GM23338 (cell line): ENCODE results near the gene SORCS2. TPM values are rescaled to one million over a fixed set of nuclear protein-coding genes. Genes with fewer than 3 reads are reported as not detected.

Source experiments
- ATAC-seq: fragments of 200-7000 bp; cut with Tn5 transposase; 3 replicates; pipeline ENCODE4 v1.9.1; 2020
- DNase-seq: peaks from one replicate; pipeline ENCODE4 v3.0.0-alpha.2; 2015; ENCODE audit warnings: low spot score
- H2AFZ ChIP-seq: fragments of 200-600 bp; sonication (generic); 2 replicates; pipeline ENCODE4 v1.8.0; 2016; ENCODE audit warnings: antibody characterized with exemption, mild to moderate bottlenecking, moderate library complexity
- H3F3A ChIP-seq: fragments of 200-600 bp; sonication (generic); replicated peaks from 2 replicates; pipeline ENCODE4 v1.8.0; 2017; ENCODE audit warnings: antibody characterized with exemption, mixed run types, low read depth
- H3K27ac ChIP-seq: fragments of 200-600 bp; sonication (generic); 2 replicates; pipeline ENCODE4 v1.6.1; 2016; ENCODE audit warnings: low read depth
- H3K27me3 ChIP-seq: fragments of 200-600 bp; sonication (generic); 2 replicates; pipeline ENCODE4 v1.8.0; 2016; ENCODE audit warnings: mild to moderate bottlenecking, mixed run types, moderate library complexity; ENCODE audit not compliant: insufficient read depth
- H3K36me3 ChIP-seq: fragments of 200-600 bp; sonication (generic); 2 replicates; pipeline ENCODE4 v1.8.0; 2016; ENCODE audit warnings: mild to moderate bottlenecking; ENCODE audit not compliant: insufficient read depth
- H3K4me1 ChIP-seq: fragments of 200-600 bp; sonication (generic); 2 replicates; pipeline ENCODE4 v1.8.0; 2016; ENCODE audit warnings: mild to moderate bottlenecking, moderate library complexity; ENCODE audit not compliant: insufficient read depth
- H3K4me2 ChIP-seq: fragments of 200-600 bp; sonication (generic); 2 replicates; pipeline ENCODE4 v1.7.1; 2017; ENCODE audit warnings: mixed run types
- H3K4me3 ChIP-seq: fragments of 200-600 bp; sonication (generic); 2 replicates; pipeline ENCODE4 v1.6.1; 2016; ENCODE audit warnings: mixed run types
- H3K79me2 ChIP-seq: fragments of 200-600 bp; sonication (generic); replicated peaks from 2 replicates; pipeline ENCODE4 v1.8.0; 2017; ENCODE audit warnings: mild to moderate bottlenecking; ENCODE audit not compliant: insufficient read depth
- H3K9me2 ChIP-seq: fragments of 200-600 bp; sonication (generic); 2 replicates; pipeline ENCODE4 v1.8.0; 2017; ENCODE audit not compliant: insufficient read depth
- H4K20me1 ChIP-seq: fragments of 200-600 bp; sonication (generic); replicated peaks from 2 replicates; pipeline ENCODE4 v1.8.0; 2017; ENCODE audit warnings: mild to moderate bottlenecking; ENCODE audit not compliant: insufficient read depth
- H3K27ac Mint-ChIP-seq: 2 replicates; pipeline ENCODE4 v1.8.0; 2020; ENCODE audit warnings: inconsistent platforms, mild to moderate bottlenecking, moderate library complexity, mixed read lengths
- H3K27me3 Mint-ChIP-seq: 3 replicates; pipeline ENCODE4 v1.8.0; 2022; ENCODE audit warnings: low read depth, mild to moderate bottlenecking, moderate library complexity, mixed read lengths, inconsistent platforms; ENCODE audit not compliant: insufficient read depth, poor library complexity
- H3K36me3 Mint-ChIP-seq: 3 replicates; pipeline ENCODE4 v1.8.0; 2021; ENCODE audit warnings: low read depth, mild to moderate bottlenecking, inconsistent platforms, moderate library complexity, mixed read lengths
- H3K4me1 Mint-ChIP-seq: 3 replicates; pipeline ENCODE4 v1.8.0; 2020; ENCODE audit warnings: mild to moderate bottlenecking, inconsistent platforms, mixed read lengths
- H3K4me3 Mint-ChIP-seq: 3 replicates; pipeline ENCODE4 v1.8.0; 2021; ENCODE audit warnings: moderate library complexity, mild to moderate bottlenecking, inconsistent platforms, mixed read lengths
- H3K9me3 Mint-ChIP-seq: 3 replicates; pipeline ENCODE4 v1.8.0; 2020; ENCODE audit warnings: moderate library complexity, mild to moderate bottlenecking, inconsistent platforms, mixed read lengths
- CREB1 ChIP-seq: fragments of 250-450 bp; sonication (Bioruptor Pico); IDR thresholded peaks from 2 replicates; pipeline ENCODE4 v1.5.0; 2020; ENCODE audit warnings: low read depth, mild to moderate bottlenecking, moderate library complexity
- EZH2 ChIP-seq: fragments of 200-600 bp; sonication (generic); IDR thresholded peaks from one replicate; pipeline ENCODE4 v1.8.0; 2017; ENCODE audit warnings: antibody characterized with exemption, mild to moderate bottlenecking, low read depth; ENCODE audit not compliant: unreplicated experiment
- JUNB ChIP-seq: IDR thresholded peaks from one replicate; pipeline ENCODE4 v1.6.1; 2016; ENCODE audit warnings: antibody characterized with exemption; ENCODE audit not compliant: unreplicated experiment
- STAT1 ChIP-seq: IDR thresholded peaks from one replicate; pipeline ENCODE4 v1.6.1; 2016; ENCODE audit warnings: antibody characterized with exemption; ENCODE audit not compliant: unreplicated experiment
- ZNF114 ChIP-seq: fragments of 250-450 bp; sonication (Bioruptor Pico); IDR thresholded peaks from 2 replicates; pipeline ENCODE4 v1.5.0; 2020; ENCODE audit warnings: mild to moderate bottlenecking, moderate library complexity
- ZNF331 ChIP-seq: fragments of 250-450 bp; sonication (Bioruptor Pico); IDR thresholded peaks from 2 replicates; pipeline ENCODE4 v1.5.0; 2020; ENCODE audit warnings: low read depth, mild to moderate bottlenecking, moderate library complexity
- ZNF462 ChIP-seq: fragments of 250-450 bp; sonication (Bioruptor Pico); IDR thresholded peaks from 2 replicates; pipeline ENCODE4 v1.5.0; 2020; ENCODE audit warnings: mild to moderate bottlenecking, moderate library complexity
- polyA plus RNA-seq: library from polyadenylated mRNA; unstranded; fragments of >200 nt; fragmentation: Nextera tagmentation; extraction: Ambion mirVana; gene quantifications from 2 replicates; pipeline ENCODE4 v1.2.1, GENCODE V29; 2016
- total RNA-seq: library from RNA; depleted of rRNA; stranded (reverse); fragments of >200 nt; shearing (Covaris generic); gene quantifications from 2 replicates; pipeline ENCODE4 v1.2.3, GENCODE V29; 2014

Gene SORCS2
- total and polyA plus RNA-seq, 2 experiments from 2014 or later, result 0.47 to 2.4 TPM

DNA sequence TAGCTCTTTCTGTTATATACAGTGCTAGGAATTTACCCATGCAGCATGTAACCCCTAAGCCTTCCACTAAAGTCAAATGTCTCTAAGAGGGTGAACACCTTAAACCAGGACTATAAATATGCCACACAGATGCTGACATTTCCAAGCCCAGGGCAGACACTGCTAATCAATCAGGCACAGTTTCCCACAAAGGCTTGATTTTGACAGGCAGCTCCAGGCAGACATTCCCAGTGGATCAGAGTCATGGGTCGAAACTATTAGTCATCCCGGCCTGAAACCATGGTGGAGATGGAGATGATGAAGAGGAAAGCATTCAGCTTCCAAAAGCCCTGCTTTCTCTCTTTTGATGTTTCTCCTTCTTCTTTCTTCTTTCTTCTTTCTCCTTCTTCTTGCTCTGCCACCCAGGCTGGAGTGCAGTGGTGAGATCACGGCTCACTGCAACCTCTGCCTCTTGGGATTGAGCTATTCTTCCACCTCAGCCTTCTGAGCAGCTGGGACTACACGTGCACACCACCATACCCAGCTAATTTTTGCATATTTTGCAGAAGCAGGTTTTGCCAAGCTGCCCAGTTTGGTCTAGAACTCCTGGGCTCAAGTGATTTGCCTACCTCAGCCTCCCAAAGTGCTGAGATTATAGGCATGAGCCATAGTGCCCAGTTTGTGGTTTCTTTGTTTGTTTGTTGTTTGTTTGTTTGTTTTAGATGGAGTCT lies 21.0 kb upstream of the SORCS2 start (continued):
- TF ChIP-seq ZNF462 (no peak), EZH2 (no peak), ZNF114 (CRISPR knock-in tag) (no peak), STAT1 (no peak), ZNF331 (CRISPR knock-in tag) (no peak), JUNB (no peak), CREB1 (no peak)

DNA sequence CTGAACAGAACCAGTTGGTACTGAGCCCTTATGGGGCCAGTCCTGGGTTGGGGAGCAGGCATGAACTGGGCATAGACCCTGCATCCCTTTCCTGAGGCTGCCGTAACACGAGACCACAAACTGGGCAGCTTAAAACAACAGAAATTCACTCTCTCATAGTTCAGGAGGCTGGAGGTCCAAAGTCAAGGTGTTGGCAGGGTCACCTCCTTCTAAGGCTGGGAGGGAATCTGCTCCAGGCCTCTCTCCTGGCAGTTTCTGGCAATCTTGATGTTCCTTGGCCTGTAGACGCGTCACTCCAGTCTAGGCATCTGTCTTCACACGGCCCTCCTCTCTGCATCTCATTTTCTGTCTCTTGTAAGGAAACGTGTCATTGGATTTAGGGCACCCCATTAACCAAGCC lies 19.8 kb upstream of the SORCS2 start:
- H3K4me1 Mint-ChIP-seq, result no peaks in the 10 kb centered on the region
- no peaks in the 10 kb centered on the region for H3K36me3 Mint-ChIP-seq
- Histone ChIP-seq H3F3A (no peaks in the 10 kb centered on the region), H4K20me1 (no peaks in the 10 kb centered on the region), H3K9me2 (no peaks in the 10 kb centered on the region), H3K4me1 (no peaks in the 10 kb centered on the region), H3K36me3 (no peaks in the 10 kb centered on the region; the same call in 1 of the 2 replicates), H3K27ac (no peak overlapping the region), H3K4me2 (no peak overlapping the region), H2AFZ (no peak overlapping the region), H3K4me3 (no peak overlapping the region), H3K79me2 (no peaks in the 10 kb centered on the region), H3K27me3 (no peaks in the 10 kb centered on the region)
- ATAC-seq, result no peak
- no peaks in the 10 kb centered on the region; the same call in 2 of the 3 replicates for H3K9me3 Mint-ChIP-seq
- TF ChIP-seq ZNF331 (CRISPR knock-in tag), result no peak
- DNase-seq, result no peak
- no peak overlapping the region for H3K27ac Mint-ChIP-seq
- no peak overlapping the region for H3K4me3 Mint-ChIP-seq
- H3K27me3 Mint-ChIP-seq, result peaks cover 10% of the 10 kb centered on the region
